ENCODE data around the gene WNT11.

Gene WNT11

GRCh38 chr11:76209375-76209972 is 3.2 kb upstream of the WNT11 start:
- H3K9ac ChIP-seq (ENCODE audit: low read length): no peak overlapping the region
- no peak overlapping the region for H2AK5ac ChIP-seq (ENCODE audit: low read length)
- no peak overlapping the region for H2BK5ac ChIP-seq (ENCODE audit: low read depth, low read length, poor library complexity)
- H3K4me3 ChIP-seq (ENCODE audit: low read depth, low read length): peak overlapping the region; percentile 68
- H3K9me3 ChIP-seq (ENCODE audit: insufficient read depth, low read depth, low read length): peaks cover 8% of the 10 kb centered on the region
- no peak overlapping the region for H3K23ac ChIP-seq (ENCODE audit: low read length)
- peaks cover 9% of the 10 kb centered on the region for H3K79me1 ChIP-seq (ENCODE audit: low read length)
- H3K18ac ChIP-seq (ENCODE audit: low read length): no peak overlapping the region
- peaks cover 2% of the 10 kb centered on the region for H3K79me2 ChIP-seq (ENCODE audit: control insufficient read depth, insufficient read depth, low read length, poor library complexity)
- no peak overlapping the region for H3K4ac ChIP-seq (ENCODE audit: low read depth, low read length)
- H3K14ac ChIP-seq (ENCODE audit: low read length): peak overlapping the region; percentile 41
- peak overlapping the region; percentile 75 for H4K8ac ChIP-seq (ENCODE audit: low read depth, low read length)
- peak overlapping the region; percentile 79 for H2AFZ ChIP-seq (ENCODE audit: insufficient read depth, low read length, poor library complexity)
- H3K27ac ChIP-seq (ENCODE audit: low read depth, low read length): no peak overlapping the region
- no peak overlapping the region for H2BK12ac ChIP-seq (ENCODE audit: low read length)
- H3K4me2 ChIP-seq (ENCODE audit: low read length): peak overlapping the region; percentile 81
- H4K91ac ChIP-seq (ENCODE audit: low read depth, low read length): peak overlapping the region; percentile 11
- no peak overlapping the region for H2BK120ac ChIP-seq (ENCODE audit: insufficient read depth, low read length, poor library complexity)
- DNase-seq: peak; percentile 38 to 74
- H4K12ac ChIP-seq (ENCODE audit: low read depth, low read length): peak overlapping the region; percentile 27
- H3K36me3 ChIP-seq (ENCODE audit: control insufficient read depth in 1 of 2, insufficient read depth in 2 of 2, low read length in 2 of 2): no peaks in the 10 kb centered on the region
- no CpG with 5 or more reads among the region's 61 CpGs for WGBS (ENCODE audit: extremely low coverage, insufficient coverage, insufficient read length)
- H3K4me1 ChIP-seq (ENCODE audit: control insufficient read depth in 1 of 2, insufficient read depth in 2 of 2, low read length in 2 of 2): peaks cover 20 to 21% of the 10 kb centered on the region in 2 experiments
- H3K27me3 ChIP-seq (ENCODE audit: insufficient read depth, low read length): peaks cover 58% of the 10 kb centered on the region

- WGBS (ENCODE audit: extremely low coverage, insufficient coverage, insufficient read length): no CpG with 5 or more reads among the region's 79 CpGs
- Histone ChIP-seq H2AK5ac (ENCODE audit: low read length) (no peak overlapping the region), H4K91ac (ENCODE audit: low read depth, low read length) (peak overlapping the region; percentile 36)
Observed at GRCh38 chr11:76208438-76209374, 2.4 kb upstream of the WNT11 start.

GRCh38 chr11:76207642-76208401 is 1.5 kb upstream of the WNT11 start:
- Histone ChIP-seq H3K27ac (ENCODE audit: low read depth, low read length) (no peak overlapping the region), H4K8ac (ENCODE audit: low read depth, low read length) (peak overlapping the region; percentile 39), H4K91ac (ENCODE audit: low read depth, low read length) (peak overlapping the region; percentile 44), H3K4me2 (ENCODE audit: low read length) (peak overlapping the region; percentile 81), H2AK5ac (ENCODE audit: low read length) (no peak overlapping the region), H2BK120ac (ENCODE audit: insufficient read depth, low read length, poor library complexity) (peak overlapping the region; percentile 20), H3K4ac (ENCODE audit: low read depth, low read length) (no peak overlapping the region), H3K79me1 (ENCODE audit: low read length) (peaks cover 9% of the 10 kb centered on the region), H3K27me3 (ENCODE audit: insufficient read depth, low read length) (peaks cover 52% of the 10 kb centered on the region), H3K9ac (ENCODE audit: low read length) (peak overlapping the region; percentile 68), H3K4me1 (ENCODE audit: control insufficient read depth in 1 of 2, insufficient read depth in 2 of 2, low read length in 2 of 2) (peaks cover 20 to 21% of the 10 kb centered on the region in 2 experiments), H3K36me3 (ENCODE audit: control insufficient read depth in 1 of 2, insufficient read depth in 2 of 2, low read length in 2 of 2) (no peaks in the 10 kb centered on the region), H3K4me3 (ENCODE audit: low read depth, low read length) (peak overlapping the region; percentile 57), H2BK12ac (ENCODE audit: low read length) (no peak overlapping the region), H3K9me3 (ENCODE audit: insufficient read depth, low read depth, low read length) (peaks cover 8% of the 10 kb centered on the region), H3K79me2 (ENCODE audit: control insufficient read depth, insufficient read depth, low read length, poor library complexity) (peaks cover 2% of the 10 kb centered on the region), H2BK5ac (ENCODE audit: low read depth, low read length, poor library complexity) (no peak overlapping the region), H4K12ac (ENCODE audit: low read depth, low read length) (peak overlapping the region; percentile 47), H2AFZ (ENCODE audit: insufficient read depth, low read length, poor library complexity) (peak overlapping the region; percentile 55), H3K18ac (ENCODE audit: low read length) (no peak overlapping the region), H3K14ac (ENCODE audit: low read length) (no peak overlapping the region), H3K23ac (ENCODE audit: low read length) (no peak overlapping the region)
- WGBS (ENCODE audit: extremely low coverage, insufficient coverage, insufficient read length): no CpG with 5 or more reads among the region's 55 CpGs
- peak; percentile 91 to 97 for DNase-seq

More at GRCh38 chr11:76208438-76209374, 2.4 kb upstream of the WNT11 start:
- Histone ChIP-seq H3K36me3 (ENCODE audit: control insufficient read depth in 1 of 2, insufficient read depth in 2 of 2, low read length in 2 of 2) (no peaks in the 10 kb centered on the region), H2BK120ac (ENCODE audit: insufficient read depth, low read length, poor library complexity) (no peak overlapping the region), H3K4ac (ENCODE audit: low read depth, low read length) (peak overlapping the region; percentile 6), H3K4me2 (ENCODE audit: low read length) (peak overlapping the region; percentile 81), H3K27ac (ENCODE audit: low read depth, low read length) (no peak overlapping the region), H4K8ac (ENCODE audit: low read depth, low read length) (peak overlapping the region; percentile 80), H3K9me3 (ENCODE audit: insufficient read depth, low read depth, low read length) (peaks cover 8% of the 10 kb centered on the region), H3K23ac (ENCODE audit: low read length) (no peak overlapping the region), H3K27me3 (ENCODE audit: insufficient read depth, low read length) (peaks cover 58% of the 10 kb centered on the region), H3K14ac (ENCODE audit: low read length) (peak overlapping the region; percentile 45), H2AFZ (ENCODE audit: insufficient read depth, low read length, poor library complexity) (peak overlapping the region; percentile 85), H3K4me1 (ENCODE audit: control insufficient read depth in 1 of 2, insufficient read depth in 2 of 2, low read length in 2 of 2) (peaks cover 20 to 21% of the 10 kb centered on the region in 2 experiments), H2BK5ac (ENCODE audit: low read depth, low read length, poor library complexity) (no peak overlapping the region), H3K79me1 (ENCODE audit: low read length) (peaks cover 9% of the 10 kb centered on the region), H2BK12ac (ENCODE audit: low read length) (no peak overlapping the region), H3K9ac (ENCODE audit: low read length) (no peak overlapping the region), H3K79me2 (ENCODE audit: control insufficient read depth, insufficient read depth, low read length, poor library complexity) (peaks cover 2% of the 10 kb centered on the region), H3K18ac (ENCODE audit: low read length) (peak overlapping the region; percentile 67), H3K4me3 (ENCODE audit: low read depth, low read length) (peak overlapping the region; percentile 68), H4K12ac (ENCODE audit: low read depth, low read length) (peak overlapping the region; percentile 52)
- peak; percentile 72 to 84 for DNase-seq

GRCh38 chr11:76206077-76206326 is 300 bp downstream of the WNT11 start:
- Histone ChIP-seq H3K27ac (ENCODE audit: low read depth, low read length) (no peak overlapping the region), H3K79me2 (ENCODE audit: control insufficient read depth, insufficient read depth, low read length, poor library complexity) (peaks cover 2% of the 10 kb centered on the region), H3K4me2 (ENCODE audit: low read length) (peak overlapping the region; percentile 77), H3K4me1 (ENCODE audit: control insufficient read depth in 1 of 2, insufficient read depth in 2 of 2, low read length in 2 of 2) (peaks cover 20 to 21% of the 10 kb centered on the region in 2 experiments), H4K8ac (ENCODE audit: low read depth, low read length) (no peak overlapping the region), H2AK5ac (ENCODE audit: low read length) (no peak overlapping the region), H3K79me1 (ENCODE audit: low read length) (peaks cover 9% of the 10 kb centered on the region), H3K4me3 (ENCODE audit: low read depth, low read length) (peak overlapping the region; percentile 64), H3K27me3 (ENCODE audit: insufficient read depth, low read length) (peaks cover 40% of the 10 kb centered on the region), H3K9me3 (ENCODE audit: insufficient read depth, low read depth, low read length) (peaks cover 8% of the 10 kb centered on the region), H2AFZ (ENCODE audit: insufficient read depth, low read length, poor library complexity) (no peak overlapping the region), H3K9ac (ENCODE audit: low read length) (no peak overlapping the region), H3K14ac (ENCODE audit: low read length) (no peak overlapping the region), H4K12ac (ENCODE audit: low read depth, low read length) (no peak overlapping the region), H3K23ac (ENCODE audit: low read length) (no peak overlapping the region), H3K4ac (ENCODE audit: low read depth, low read length) (no peak overlapping the region), H2BK5ac (ENCODE audit: low read depth, low read length, poor library complexity) (no peak overlapping the region), H4K91ac (ENCODE audit: low read depth, low read length) (no peak overlapping the region), H3K36me3 (ENCODE audit: control insufficient read depth in 1 of 2, insufficient read depth in 2 of 2, low read length in 2 of 2) (no peaks in the 10 kb centered on the region), H2BK120ac (ENCODE audit: insufficient read depth, low read length, poor library complexity) (no peak overlapping the region), H2BK12ac (ENCODE audit: low read length) (no peak overlapping the region), H3K18ac (ENCODE audit: low read length) (peak overlapping the region; percentile 13)
- DNase-seq: no peak
- no CpG with 5 or more reads among the region's 18 CpGs for WGBS (ENCODE audit: extremely low coverage, insufficient coverage, insufficient read length)
